ENCODE data around the gene HTRA1. TPM values are rescaled to one million over a fixed set of nuclear protein-coding genes. Genes with fewer than 3 reads are reported as not detected.

Gene HTRA1
- total RNA-seq, 1 donor from 2014 or later: 185 TPM

- DNase-seq: no peak
Measured at GRCh38 chr10:122554131-122555036, 93.0 kb downstream of the HTRA1 start.

GRCh38 chr10:122555442-122555841, 94.1 kb downstream of the HTRA1 start:
- no peak for DNase-seq

GRCh38 chr10:122557516-122557915, 96.2 kb downstream of the HTRA1 start:
- DNase-seq: no peak

GRCh38 chr10:122558452-122558851, 97.1 kb downstream of the HTRA1 start:
- DNase-seq: no peak

GRCh38 chr10:122559228-122559627, 97.9 kb downstream of the HTRA1 start:
- DNase-seq: no peak

GRCh38 chr10:122560279-122560804, 99.0 kb downstream of the HTRA1 start, which contains the start of gene DMBT1:
Gene DMBT1 (plus strand): TSS chr10:122560754. CDS start chr10:122560771, 17 bp downstream.
- no peak for DNase-seq

- DNase-seq: no peak
Measured at GRCh38 chr10:122561212-122561611, 99.9 kb downstream of the HTRA1 start.

GRCh38 chr10:122561792-122562191, 100.4 kb downstream of the HTRA1 start:
- DNase-seq: no peak

Small RNA genes lying within 50 kb of the gene (small RNA-seq; reads per million reads assigned to genes)
- not detected for gene MIR3941 (ENCODE audit: low replicate concordance)

Other genes starting within 250 kb of the HTRA1 start
- gene BTBD16, start 190.3 kb upstream of the HTRA1 start, total RNA-seq: 1.3 TPM
- 40.2 TPM for gene PLEKHA1, start 86.8 kb upstream of the HTRA1 start, total RNA-seq
- not detected for gene ARMS2, start 6.9 kb upstream of the HTRA1 start, total RNA-seq
- 0.10 TPM for gene DMBT1, start 99.2 kb downstream of the HTRA1 start, total RNA-seq
- not detected for gene C10orf120, start 238.3 kb downstream of the HTRA1 start, total RNA-seq

All from skin of body (tissue), 3 donors.